NB4 (cell line): ENCODE results near the gene ARAP3.
A peak's percentile ranks its signal among the peaks of the same experiment; 100 is the strongest.
"Not testable (repeated sequence)": the region's sequence is repeated elsewhere in the genome, so short reads cannot be mapped to it uniquely, and the experiment has no call there.

Experiments
- DNase-seq: peaks from one replicate; pipeline ENCODE4 v3.0.0; 2010; ENCODE audit warnings: low read depth
- H3K4me3 ChIP-seq: one replicate; pipeline ENCODE4 v1.5.1; 2011; ENCODE audit warnings: mild to moderate bottlenecking, low read depth, low read length, moderate library complexity
- MYC ChIP-seq: IDR thresholded peaks from 2 replicates; pipeline ENCODE4 v1.6.1; 2011; ENCODE audit warnings: low read depth, low read length
- POLR2A ChIP-seq: IDR thresholded peaks from 2 replicates; pipeline ENCODE4 v1.6.1; 2011; ENCODE audit warnings: mild to moderate bottlenecking; ENCODE audit not compliant: insufficient read length; ENCODE audit errors: extremely low read depth
- TF ChIP-seq, protein P1 (sequence below): IDR thresholded peaks from one replicate; pipeline ENCODE4 v1.5.1; 2012; ENCODE audit warnings: low read depth, low read length
- TF ChIP-seq, protein P2 (sequence below): IDR thresholded peaks from 2 replicates; pipeline ENCODE4 v1.6.1; 2011; ENCODE audit warnings: low read depth, low read length

The ARAP3 gene

DNA sequence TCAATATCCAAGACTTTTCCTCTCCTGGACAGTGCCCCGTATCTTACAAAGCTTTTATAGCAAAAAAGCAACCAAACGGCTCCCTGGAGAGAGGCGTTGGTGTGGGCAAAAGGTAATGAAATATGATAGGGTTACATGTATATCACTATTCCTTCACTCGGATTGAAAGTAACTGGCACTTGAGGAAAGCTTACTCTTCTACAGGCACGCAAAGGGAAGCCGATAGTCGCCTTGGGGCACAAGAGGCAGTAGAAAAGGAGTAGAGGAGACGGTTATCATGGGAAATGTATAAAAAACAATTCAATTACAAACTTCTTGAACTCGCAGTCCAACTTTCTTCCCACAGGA is 64.4 kb downstream of the ARAP3 start:
- TF ChIP-seq, protein P1, sequence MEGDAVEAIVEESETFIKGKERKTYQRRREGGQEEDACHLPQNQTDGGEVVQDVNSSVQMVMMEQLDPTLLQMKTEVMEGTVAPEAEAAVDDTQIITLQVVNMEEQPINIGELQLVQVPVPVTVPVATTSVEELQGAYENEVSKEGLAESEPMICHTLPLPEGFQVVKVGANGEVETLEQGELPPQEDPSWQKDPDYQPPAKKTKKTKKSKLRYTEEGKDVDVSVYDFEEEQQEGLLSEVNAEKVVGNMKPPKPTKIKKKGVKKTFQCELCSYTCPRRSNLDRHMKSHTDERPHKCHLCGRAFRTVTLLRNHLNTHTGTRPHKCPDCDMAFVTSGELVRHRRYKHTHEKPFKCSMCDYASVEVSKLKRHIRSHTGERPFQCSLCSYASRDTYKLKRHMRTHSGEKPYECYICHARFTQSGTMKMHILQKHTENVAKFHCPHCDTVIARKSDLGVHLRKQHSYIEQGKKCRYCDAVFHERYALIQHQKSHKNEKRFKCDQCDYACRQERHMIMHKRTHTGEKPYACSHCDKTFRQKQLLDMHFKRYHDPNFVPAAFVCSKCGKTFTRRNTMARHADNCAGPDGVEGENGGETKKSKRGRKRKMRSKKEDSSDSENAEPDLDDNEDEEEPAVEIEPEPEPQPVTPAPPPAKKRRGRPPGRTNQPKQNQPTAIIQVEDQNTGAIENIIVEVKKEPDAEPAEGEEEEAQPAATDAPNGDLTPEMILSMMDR = no peak
- no peak for TF ChIP-seq MYC
- TF ChIP-seq, protein P2, sequence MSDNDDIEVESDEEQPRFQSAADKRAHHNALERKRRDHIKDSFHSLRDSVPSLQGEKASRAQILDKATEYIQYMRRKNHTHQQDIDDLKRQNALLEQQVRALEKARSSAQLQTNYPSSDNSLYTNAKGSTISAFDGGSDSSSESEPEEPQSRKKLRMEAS = no peak
- TF ChIP-seq POLR2A = no peak
- peak; percentile 37 for DNase-seq
- peak overlapping the region; percentile 96 for H3K4me3 ChIP-seq

DNA sequence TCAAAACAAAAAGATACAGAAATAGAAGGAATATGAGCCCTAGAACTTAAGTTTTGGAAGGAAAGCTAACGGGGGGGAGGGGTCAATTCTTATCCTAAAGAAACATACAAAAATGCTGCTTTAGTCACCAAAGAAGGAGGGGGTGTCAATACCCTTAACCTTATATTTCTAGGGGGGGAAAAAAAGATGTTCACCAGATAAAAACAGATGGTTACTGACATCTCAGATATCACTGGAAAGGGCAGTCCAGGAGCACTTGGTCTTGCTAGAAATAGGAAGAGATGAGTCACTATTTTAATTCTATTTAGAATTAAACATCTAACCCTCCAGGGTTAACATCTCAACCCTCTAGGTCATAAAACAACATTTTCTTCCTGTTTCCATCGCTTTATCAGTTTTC is 64.9 kb downstream of the ARAP3 start:
- no peak for DNase-seq
- peak overlapping the region; percentile 96 for H3K4me3 ChIP-seq
- no peak for TF ChIP-seq POLR2A
- TF ChIP-seq, protein P1 = no peak
- TF ChIP-seq, protein P2 = no peak
- TF ChIP-seq MYC = no peak

DNA sequence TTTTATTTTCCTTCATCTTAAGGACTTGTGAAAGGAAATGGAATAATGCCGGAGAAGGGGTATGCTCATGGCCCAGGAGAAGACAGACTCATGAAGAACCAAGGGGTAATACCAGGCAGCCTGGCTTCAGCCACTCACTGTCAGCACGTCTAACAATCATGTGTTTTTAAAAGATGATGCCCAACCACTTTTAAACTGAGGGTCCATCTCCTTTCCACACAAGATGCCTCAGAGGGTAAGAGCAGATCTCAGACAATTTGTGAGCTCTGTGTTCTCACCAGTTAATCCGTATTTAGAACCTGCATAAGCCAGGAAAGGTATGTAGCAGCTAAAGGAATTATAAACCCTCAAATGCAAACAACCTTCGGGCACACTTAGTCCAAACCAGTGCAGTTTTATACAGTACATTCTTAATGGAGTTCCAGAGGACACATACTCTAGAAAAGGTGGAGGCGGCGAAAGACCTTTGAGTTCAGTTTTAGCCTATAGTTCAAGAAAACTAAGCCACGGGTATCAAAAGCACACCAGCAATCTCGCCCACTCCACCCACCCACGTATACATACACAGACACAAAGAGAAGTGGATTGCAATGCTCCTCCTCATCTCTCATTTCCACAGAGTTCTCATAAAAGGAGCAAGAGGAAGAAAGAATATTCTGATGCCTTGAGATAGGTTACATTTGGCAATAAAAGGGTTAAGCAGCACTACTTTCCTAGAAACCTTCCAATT is 65.9 kb downstream of the ARAP3 start:
- TF ChIP-seq, protein P1 = no peak
- TF ChIP-seq POLR2A (no peak), MYC (no peak)
- TF ChIP-seq, protein P2 = no peak
- no peak for DNase-seq
- H3K4me3 ChIP-seq = peak overlapping the region; percentile 96

DNA sequence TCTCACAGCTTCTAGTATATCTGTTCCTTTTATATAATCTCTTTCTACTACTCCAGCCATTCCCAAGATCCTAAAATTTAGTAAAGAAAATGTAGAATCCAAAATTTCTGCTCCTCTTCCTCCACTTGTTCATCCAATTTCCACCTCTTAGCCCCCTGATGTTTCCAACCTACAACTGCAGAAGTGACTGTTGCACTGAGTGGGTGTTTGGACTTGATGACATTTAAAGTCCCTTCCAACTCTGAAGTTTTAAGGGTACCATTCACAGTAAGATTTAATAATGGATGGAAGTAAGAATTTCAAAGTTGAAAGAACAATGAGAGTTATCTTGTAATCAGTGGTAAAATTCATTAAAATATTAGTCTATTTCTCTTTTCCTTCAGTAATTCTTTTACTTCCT is 68.7 kb downstream of the ARAP3 start:
- no peak for TF ChIP-seq MYC
- TF ChIP-seq, protein P1 = no peak
- TF ChIP-seq, protein P2 = no peak
- TF ChIP-seq POLR2A = no peak
- H3K4me3 ChIP-seq = peak overlapping the region; percentile 55

DNA sequence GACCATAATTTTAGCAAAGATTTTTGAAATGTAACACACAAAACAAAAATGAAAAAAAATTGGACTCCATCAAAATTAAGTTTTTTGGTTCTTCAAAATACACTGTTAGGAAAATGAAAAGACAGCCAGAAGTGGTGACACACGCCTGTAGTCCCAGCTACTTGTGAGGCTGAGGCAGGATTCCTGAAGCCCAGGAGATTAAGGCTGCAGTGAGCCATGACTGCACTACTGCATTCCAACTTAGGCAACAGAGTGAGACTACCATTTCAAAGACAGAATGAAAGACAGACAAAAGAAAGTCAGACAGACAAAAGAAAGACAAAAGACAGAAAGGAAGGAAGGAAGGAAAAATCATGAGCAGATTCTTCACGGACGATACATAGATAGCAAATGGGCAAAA is 70.7 kb downstream of the ARAP3 start:
- peak overlapping the region; percentile 6 for H3K4me3 ChIP-seq
- TF ChIP-seq MYC (no peak), POLR2A (no peak)
- TF ChIP-seq, protein P1 = no peak
- TF ChIP-seq, protein P2 = no peak
- no peak for DNase-seq

More for the DNA sequence above, 68.7 kb downstream of the ARAP3 start:
- DNase-seq = no peak

DNA sequence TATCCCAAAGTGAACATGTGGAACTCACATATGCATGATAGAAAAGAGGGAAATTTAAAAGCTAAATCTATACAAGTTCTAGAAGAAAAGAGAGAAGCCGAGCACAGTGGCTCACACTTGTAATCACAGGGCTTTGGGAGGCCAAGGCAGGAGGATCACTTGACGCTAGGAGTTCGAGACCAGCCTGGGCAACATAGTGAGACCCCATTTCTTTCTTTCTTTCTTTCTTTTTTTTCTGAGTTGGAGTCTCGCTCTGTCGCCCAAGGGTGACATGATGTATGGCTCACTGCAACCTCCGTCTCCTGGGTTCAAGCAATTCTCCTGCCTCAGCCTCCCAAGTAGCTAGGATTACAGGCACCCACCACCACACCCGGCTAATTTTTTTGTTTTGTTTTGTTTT is 72.1 kb downstream of the ARAP3 start:
- H3K4me3 ChIP-seq = peak overlapping the region; percentile 19
- DNase-seq = not testable (repeated sequence)
